ES-I3 (cell line): ENCODE results near the gene NODAL.

ENCODE experiments used
- H3K36me3 ChIP-seq: 2 replicates; pipeline ENCODE4 v1.6.1; 2013; ENCODE audit warnings: mild to moderate bottlenecking, low read length, control low read depth, moderate library complexity; ENCODE audit not compliant: insufficient read depth
- H3K4me1 ChIP-seq: 2 replicates; pipeline ENCODE4 v1.6.1; 2013; ENCODE audit warnings: mild to moderate bottlenecking, control low read depth, low read length; ENCODE audit not compliant: insufficient read depth
- H3K9ac ChIP-seq: 2 replicates; pipeline ENCODE4 v1.6.1; 2013; ENCODE audit warnings: low read depth, mild to moderate bottlenecking, low read length, moderate library complexity
- H3K9me3 ChIP-seq: 2 replicates; pipeline ENCODE4 v1.6.1; 2013; ENCODE audit warnings: mild to moderate bottlenecking, low read length, moderate library complexity; ENCODE audit not compliant: control insufficient read depth, insufficient read depth

Gene NODAL

DNA sequence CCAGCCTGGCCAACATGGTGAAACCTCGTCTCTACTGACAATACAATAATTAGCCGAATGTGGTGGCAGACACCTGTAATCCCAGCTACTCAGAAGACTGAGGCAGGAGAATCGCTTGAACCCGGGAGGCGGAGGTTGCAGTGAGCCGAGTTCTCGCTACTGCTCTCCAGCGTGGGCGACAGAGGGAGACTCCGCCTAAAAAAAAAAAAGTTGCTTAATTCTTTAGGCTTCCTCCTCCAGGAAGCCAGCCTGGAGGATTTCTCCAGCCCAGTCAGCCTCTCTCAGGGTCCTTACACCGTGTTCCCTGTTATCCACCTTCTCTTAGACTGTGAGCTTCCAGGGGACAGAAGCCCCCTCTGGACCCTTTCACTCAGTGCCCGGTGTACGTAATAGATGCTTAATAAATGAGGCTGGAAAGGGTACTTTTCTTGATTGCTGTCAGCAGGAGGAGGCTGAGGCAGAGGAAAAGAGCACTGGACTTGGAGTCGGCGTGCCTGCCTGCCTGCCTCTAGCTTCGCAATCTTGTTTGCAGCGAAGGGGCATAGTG lies 16.4 kb upstream of the NODAL start:
- Histone ChIP-seq H3K9me3 (no peaks in the 10 kb centered on the region), H3K4me1 (peaks cover 16% of the 10 kb centered on the region), H3K36me3 (no peaks in the 10 kb centered on the region), H3K9ac (peak overlapping the region; percentile 43)

DNA sequence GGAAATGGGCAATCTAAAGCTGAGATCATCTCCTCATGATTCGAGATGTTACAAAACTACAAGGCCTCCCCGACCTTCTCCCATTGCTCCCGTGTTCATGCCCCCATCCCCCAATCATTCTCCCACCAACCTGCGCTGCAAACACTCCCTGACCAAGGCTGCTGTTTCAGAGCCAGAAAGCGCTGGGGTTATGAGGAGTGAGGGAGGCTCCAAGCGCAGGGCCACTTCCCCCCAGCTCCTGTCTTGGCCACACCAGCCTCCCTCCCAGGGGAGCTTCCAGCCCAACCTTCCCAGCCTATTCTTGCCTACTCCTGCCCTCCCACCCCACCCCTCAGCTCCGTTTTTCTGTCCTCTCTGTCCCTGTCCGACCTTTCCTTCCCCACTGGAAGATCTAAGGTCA lies 14.7 kb upstream of the NODAL start:
- Histone ChIP-seq H3K4me1 (peaks cover 16% of the 10 kb centered on the region), H3K9me3 (no peaks in the 10 kb centered on the region), H3K9ac (peak overlapping the region; percentile 14; the same call in 1 of the 2 replicates), H3K36me3 (no peaks in the 10 kb centered on the region)

DNA sequence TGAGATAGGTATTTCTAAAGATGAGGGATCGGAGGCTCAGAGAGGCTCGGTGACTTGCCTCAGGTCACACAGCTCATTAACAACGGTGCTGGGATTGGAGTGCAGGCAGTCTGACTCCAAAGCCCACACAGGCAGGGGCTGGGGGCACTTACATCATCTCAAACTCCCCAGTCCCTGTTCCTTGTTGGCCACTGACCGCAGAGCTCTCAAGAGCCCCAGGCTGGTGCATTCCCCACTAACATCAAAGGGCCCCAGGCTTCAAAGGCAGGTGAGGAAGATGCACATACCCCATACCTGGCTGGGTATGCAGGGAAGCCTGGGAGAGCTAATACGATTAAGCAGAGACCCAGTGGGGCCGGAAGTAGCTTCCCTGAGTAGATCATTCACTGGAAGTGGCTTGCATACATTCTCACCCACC lies 13.7 kb upstream of the NODAL start:
- H3K9ac ChIP-seq: no peak overlapping the region
- H3K4me1 ChIP-seq: peaks cover 23% of the 10 kb centered on the region
- no peaks in the 10 kb centered on the region for H3K9me3 ChIP-seq
- H3K36me3 ChIP-seq: no peaks in the 10 kb centered on the region

DNA sequence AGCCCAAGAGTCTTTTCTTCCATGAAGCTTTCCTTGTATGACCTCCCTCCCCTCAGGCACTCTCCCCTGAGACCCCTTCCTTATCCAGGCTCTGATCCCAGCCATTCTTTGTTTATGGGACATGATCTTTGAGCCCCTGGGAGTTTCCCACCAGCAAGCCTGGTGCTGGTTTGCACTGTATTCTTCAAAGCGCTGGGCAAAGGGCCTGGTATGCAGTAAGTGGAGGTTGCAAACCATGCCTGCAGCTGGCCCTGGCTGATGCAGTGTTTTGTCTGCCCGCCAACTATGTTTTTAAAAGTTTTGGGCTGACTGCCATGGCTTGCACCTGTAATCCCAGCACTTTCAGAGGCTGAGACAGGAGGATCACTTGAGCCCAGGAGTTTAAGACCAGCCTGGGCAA lies 6.8 kb upstream of the NODAL start:
- Histone ChIP-seq H3K36me3 (no peaks in the 10 kb centered on the region), H3K9me3 (no peaks in the 10 kb centered on the region), H3K4me1 (peaks cover 23% of the 10 kb centered on the region), H3K9ac (no peak overlapping the region)

DNA sequence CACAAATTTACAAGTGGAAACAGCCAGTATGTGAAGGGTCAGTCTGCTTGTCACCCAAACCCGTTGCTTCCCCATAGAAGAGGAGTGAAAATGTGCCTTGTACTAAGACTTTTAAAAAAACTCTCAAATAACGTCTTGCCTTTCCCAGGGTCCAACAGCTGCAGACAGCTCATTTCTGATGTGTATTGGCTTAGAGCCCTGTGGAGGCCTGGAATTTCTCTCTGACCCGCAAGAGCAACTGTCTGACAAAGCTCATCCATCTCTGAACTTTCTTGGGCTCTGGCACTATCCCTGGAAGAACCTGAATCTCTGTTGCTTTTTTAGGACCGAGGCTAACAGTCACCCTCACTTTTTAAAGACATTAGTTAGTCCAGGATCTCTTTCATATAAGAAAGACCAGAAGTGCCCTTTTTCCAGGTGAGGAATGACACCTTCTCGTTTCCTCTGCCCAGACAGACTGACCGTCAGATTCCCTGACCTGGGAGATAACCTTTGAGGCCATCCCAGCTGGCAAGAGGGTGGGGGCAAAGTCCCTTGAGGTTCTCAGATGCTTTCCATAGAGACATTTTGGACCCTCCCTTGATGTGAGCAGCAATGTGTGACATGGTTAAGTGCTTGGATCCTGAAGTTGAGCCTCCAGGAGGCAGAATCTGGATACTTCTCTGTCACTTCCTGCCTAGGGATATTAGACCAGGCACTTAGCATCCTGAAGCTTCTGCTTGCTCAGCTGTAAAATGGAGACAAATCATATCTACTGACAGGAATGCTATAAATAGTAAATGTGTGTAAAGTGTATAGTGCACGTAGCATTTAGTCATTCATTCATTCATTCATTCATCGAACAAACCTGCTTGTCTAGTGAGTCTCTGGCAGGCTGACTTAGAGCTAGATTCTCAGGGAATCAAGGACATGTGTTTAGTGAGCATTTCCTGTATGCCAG lies 4.5 kb upstream of the NODAL start:
- Histone ChIP-seq H3K9me3 (no peaks in the 10 kb centered on the region), H3K36me3 (no peaks in the 10 kb centered on the region), H3K9ac (no peak overlapping the region), H3K4me1 (peaks cover 30% of the 10 kb centered on the region)

GRCh38 chr10:70444744-70445143 lies 3.3 kb upstream of the NODAL start:
- H3K9me3 ChIP-seq: no peaks in the 10 kb centered on the region; the same call in 1 of the 2 replicates
- no peaks in the 10 kb centered on the region for H3K36me3 ChIP-seq
- H3K4me1 ChIP-seq: peaks cover 23% of the 10 kb centered on the region
- no peak overlapping the region for H3K9ac ChIP-seq

DNA sequence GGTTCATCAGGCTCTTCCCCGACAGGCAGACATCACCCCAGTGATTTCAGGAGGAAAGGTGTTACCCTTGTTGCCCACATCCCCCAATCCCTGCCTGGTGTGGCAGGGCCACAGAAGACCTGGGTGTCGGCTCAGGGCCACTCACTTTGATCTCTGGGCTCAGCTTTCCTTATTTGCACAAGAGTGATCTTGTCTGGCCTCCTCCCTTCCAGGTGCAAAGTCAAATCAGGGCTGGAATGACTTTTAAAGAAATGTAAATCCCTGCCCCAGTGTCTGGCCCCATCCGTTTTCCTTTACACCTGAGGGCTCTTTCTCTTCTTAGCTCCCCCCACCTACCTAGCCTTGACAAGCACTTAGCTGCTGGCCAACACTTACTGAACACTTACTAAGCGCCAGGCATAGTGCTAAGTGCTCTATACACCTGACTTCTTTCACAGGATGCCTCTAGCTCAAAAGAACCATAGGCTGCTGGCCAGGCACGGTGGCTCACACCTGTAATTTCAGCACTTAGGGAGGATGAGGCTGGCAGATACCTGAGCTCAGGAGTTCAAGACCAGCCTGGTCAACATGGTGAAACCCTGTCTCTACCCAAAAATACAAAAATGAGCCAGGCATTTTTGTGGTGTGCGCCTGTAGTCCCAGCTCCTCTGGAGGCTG lies 979 bp upstream of the NODAL start:
- H3K36me3 ChIP-seq: no peaks in the 10 kb centered on the region
- peaks cover 25% of the 10 kb centered on the region for H3K4me1 ChIP-seq
- H3K9me3 ChIP-seq: no peaks in the 10 kb centered on the region; the same call in 1 of the 2 replicates
- H3K9ac ChIP-seq: peak overlapping the region; percentile 75

GRCh38 chr10:70441895-70442309 lies 421 bp upstream of the NODAL start:
- no peaks in the 10 kb centered on the region; the same call in 1 of the 2 replicates for H3K9me3 ChIP-seq
- H3K9ac ChIP-seq: peak overlapping the region; percentile 75
- no peaks in the 10 kb centered on the region for H3K36me3 ChIP-seq
- peaks cover 27% of the 10 kb centered on the region for H3K4me1 ChIP-seq

DNA sequence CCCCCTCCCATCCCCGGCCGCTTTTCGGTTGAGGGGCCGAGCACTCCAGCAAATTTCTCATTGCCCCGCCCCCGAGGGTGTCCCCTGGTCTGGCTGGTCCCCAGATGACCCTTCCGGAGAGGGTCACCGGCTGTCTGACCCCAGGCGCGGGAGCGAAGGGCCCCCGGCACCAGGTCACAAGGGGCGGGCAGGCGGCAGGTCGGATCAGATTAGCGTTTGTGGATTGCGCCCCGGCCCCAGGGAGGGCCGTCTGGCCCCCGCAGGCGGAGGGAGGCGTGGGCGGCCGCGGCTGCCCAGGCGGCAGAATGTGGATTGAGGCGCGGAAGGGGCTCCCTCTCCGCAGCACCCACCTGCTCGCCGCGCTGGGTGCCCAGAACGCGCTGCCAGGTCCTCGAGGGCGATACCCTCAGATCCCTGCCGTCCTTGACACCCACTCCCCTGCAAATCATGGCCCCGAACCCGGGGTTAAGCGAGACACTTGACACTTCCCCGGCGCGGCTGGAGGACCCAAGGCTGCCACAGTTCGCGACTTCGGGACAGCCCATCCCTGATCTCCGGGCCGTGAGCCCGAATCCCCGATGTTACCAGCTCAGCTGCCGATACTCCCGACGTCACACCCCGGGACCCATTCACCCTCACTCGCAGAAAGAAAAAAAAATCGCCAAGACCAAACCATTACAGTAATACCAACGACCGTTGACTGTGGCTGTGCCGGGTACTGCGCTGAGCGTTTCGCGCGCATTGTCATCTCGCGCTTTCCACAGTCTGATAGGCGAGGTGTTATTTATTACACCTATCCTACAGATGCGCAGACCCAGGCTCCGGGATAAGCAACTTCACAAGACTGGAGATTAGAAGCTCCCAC lies 953 bp downstream of the NODAL start:
- Histone ChIP-seq H3K9ac (peak overlapping the region; percentile 75), H3K36me3 (no peaks in the 10 kb centered on the region; the same call in 1 of the 2 replicates), H3K9me3 (no peaks in the 10 kb centered on the region; the same call in 1 of the 2 replicates), H3K4me1 (peaks cover 18% of the 10 kb centered on the region)

- H3K9ac ChIP-seq: no peak overlapping the region
- H3K36me3 ChIP-seq: peaks cover 2% of the 10 kb centered on the region; the same call in 1 of the 2 replicates
- no peaks in the 10 kb centered on the region; the same call in 1 of the 2 replicates for H3K9me3 ChIP-seq
- H3K4me1 ChIP-seq: peaks cover 10% of the 10 kb centered on the region
Observed at GRCh38 chr10:70437721-70438120, 3.8 kb downstream of the NODAL start.

- peaks cover 8% of the 10 kb centered on the region for H3K4me1 ChIP-seq
- H3K9ac ChIP-seq: no peak overlapping the region
- peaks cover 7% of the 10 kb centered on the region; the same call in 1 of the 2 replicates for H3K36me3 ChIP-seq
- no peaks in the 10 kb centered on the region for H3K9me3 ChIP-seq
Observed at GRCh38 chr10:70435241-70436085, 6.0 kb downstream of the NODAL start.

DNA sequence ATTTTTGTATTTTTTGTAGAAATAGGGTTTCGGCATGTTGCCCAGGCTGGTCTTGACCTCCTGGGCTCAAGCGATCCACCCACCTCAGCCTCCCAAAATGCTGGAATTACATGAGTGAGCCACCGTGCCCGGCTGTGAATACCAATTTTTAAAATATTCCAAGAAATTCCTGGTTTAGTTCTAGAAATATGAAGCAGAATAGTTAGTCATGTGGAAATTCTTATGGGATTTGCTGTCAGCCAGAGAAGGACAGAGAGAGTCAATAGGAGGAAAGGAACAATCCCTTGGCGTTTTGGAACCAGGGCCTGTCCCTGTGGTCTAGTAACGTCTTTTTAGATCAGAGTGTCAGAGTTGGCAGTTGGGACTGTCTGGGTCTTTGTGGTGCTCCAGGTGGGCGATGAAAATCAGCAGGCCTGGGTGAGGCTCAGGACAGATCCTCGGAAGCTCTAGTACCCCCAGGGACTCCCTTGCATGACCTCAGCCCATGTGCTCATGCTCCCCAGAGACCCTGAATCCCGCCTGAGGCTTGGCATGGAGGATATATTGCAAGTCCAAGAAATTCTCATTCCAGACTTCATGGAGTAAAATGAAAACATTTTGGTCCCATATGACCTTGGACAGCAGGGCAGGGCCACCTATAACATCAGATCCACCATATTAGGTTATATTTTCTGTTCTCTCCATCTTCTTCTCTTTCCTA lies 7.8 kb downstream of the NODAL start:
- H3K9me3 ChIP-seq: no peaks in the 10 kb centered on the region
- H3K4me1 ChIP-seq: peaks cover 4% of the 10 kb centered on the region
- peaks cover 7% of the 10 kb centered on the region; the same call in 1 of the 2 replicates for H3K36me3 ChIP-seq
- no peak overlapping the region for H3K9ac ChIP-seq
